ENCODE data around the gene SREBF1. TPM values are rescaled to one million over a fixed set of nuclear protein-coding genes. Genes with fewer than 3 reads are reported as not detected.

The SREBF1 gene
- total and polyA plus RNA-seq, 7 experiments from 2014 or later: 22.4 to 281 (median 41.3) TPM

- intact Hi-C loops (cut with micrococcal nuclease): loop anchor here (1.0 to 10.0 kb wide), 6 partner anchors 9 to 248 kb away; partner anchors contain the start of genes DRC3 (in 2 of the 2), PEMT (in 2 of the 2) and TOM1L2 (in 2 of the 2)
- Mint-ChIP-seq H3K27ac (peak overlapping the region; percentile 83 to 98 (median 97)), H3K27me3 (no peaks in the 10 kb centered on the region), H3K36me3 (peaks cover 0 to under 1% (median 0%) of the 10 kb centered on the region in 5 donors), H3K4me1 (peaks cover 23 to 54% (median 46%) of the 10 kb centered on the region in 7 donors), H3K9me3 (peaks cover 0 to 5% (median 0%) of the 10 kb centered on the region in 11 donors), H3K4me3 (peak overlapping the region; percentile 70 to 95 (median 88))
- peak overlapping the region; percentile 51 for H3K4me3 ChIP-seq (ENCODE audit: low read length)
- POLR2A ChIA-PET: interaction anchor here (0.7 to 5.6 kb wide), 10 partner anchors 8 to 149 kb away, joined by 3 to 66 read pairs (median 4); no protein-coding TSS in a partner anchor
- no peaks in the 10 kb centered on the region for H3K9me3 ChIP-seq (ENCODE audit: control insufficient read depth in 2 of 3, low read length in 3 of 3)
- CTCF ChIA-PET: interaction anchor here (0.9 to 1.0 kb wide), 2 partner anchors 20 to 27 kb away, joined by 4 read pairs; no protein-coding TSS in a partner anchor
- H3K4me1 ChIP-seq (ENCODE audit: control insufficient read depth in 2 of 2, insufficient read depth in 2 of 2, low read length in 2 of 2): peaks cover 17 to 35% of the 10 kb centered on the region in 2 donors
- peak overlapping the region; percentile 90 for H3K27ac ChIP-seq (ENCODE audit: low read depth, low read length)
- H3K36me3 ChIP-seq (ENCODE audit: control insufficient read depth in 2 of 3, insufficient read depth in 3 of 3, low read length in 3 of 3): peaks cover 0 to 4% (median 0%) of the 10 kb centered on the region in 3 experiments
- ATAC-seq (peak; percentile 78), DNase-seq (peak; percentile 64 to 90 (median 76))
- no peaks in the 10 kb centered on the region for H3K27me3 ChIP-seq (ENCODE audit: control insufficient read depth in 2 of 2, insufficient read depth in 2 of 2, low read length in 2 of 2)
Observed at GRCh38 chr17:17839791-17840707, 3.3 kb upstream of the SREBF1 start.

DNA sequence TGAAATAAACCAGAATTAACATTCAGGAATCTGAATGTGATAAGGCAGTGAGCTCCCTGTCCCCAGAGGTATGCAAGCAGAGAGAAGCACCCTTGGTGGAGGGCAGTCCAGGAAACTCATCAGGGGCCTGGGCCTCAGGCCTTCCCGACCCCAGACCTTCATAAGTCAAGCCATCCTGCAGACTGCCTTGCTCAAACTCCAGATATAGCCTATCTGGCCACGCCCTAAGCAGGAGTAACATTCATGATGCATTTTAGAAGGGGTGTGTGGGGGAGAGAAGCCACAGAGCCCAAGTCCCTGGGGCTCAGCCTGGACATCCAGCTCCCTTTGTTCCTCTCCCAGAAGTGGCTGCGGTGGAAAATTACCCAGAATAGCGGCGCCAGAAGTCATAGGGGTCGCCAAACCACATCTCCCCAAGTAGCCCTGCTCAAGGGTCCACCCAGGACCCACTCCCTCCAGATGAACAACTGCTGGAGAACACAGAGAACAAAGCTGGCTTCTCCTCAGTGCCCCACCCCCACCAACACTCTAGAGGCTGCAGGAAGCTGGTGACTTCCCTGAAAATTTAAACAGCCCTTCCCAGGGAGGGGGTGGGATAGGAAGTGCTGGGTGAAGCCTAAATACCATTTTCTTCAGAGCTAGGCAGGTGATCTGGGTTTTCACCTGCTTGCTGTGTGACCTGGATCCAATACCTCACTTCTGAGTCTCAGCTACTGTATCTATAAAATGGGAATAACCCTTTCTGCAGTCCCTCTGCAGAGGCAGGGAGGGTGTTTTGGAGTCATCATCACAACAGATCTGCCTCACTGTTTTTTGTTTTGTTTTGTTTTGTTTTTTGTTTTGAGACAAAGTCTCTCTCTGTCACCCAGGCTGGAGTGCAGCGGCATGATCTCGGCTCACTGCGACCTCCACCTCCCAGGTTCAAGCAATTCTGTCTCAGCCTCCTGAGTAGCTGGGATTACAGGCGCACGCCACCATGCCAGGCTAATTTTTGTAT lies 1.5 kb upstream of the SREBF1 start:
- peaks cover 0 to 4% (median 0%) of the 10 kb centered on the region in 3 experiments for H3K36me3 ChIP-seq (ENCODE audit: control insufficient read depth in 2 of 3, insufficient read depth in 3 of 3, low read length in 3 of 3)
- H3K27ac ChIP-seq (ENCODE audit: low read depth, low read length): peak overlapping the region; percentile 99
- DNase-seq (peak in 1 of 9 donors; percentile 42), ATAC-seq (no peak)
- Mint-ChIP-seq H3K36me3 (peaks cover 0 to 11% (median 0%) of the 10 kb centered on the region in 5 donors), H3K9me3 (peaks cover 0 to 5% (median 0%) of the 10 kb centered on the region in 11 donors), H3K4me3 (peak overlapping the region; percentile 47 to 95 (median 90)), H3K4me1 (peaks cover 40 to 71% (median 64%) of the 10 kb centered on the region in 7 donors), H3K27ac (peak overlapping the region; percentile 77 to 98 (median 97)), H3K27me3 (no peaks in the 10 kb centered on the region)
- ChIA-PET POLR2A (interaction anchor here (0.9 to 5.6 kb wide), 9 partner anchors 8 to 26 kb away, joined by 3 to 66 read pairs (median 5); no protein-coding TSS in a partner anchor), CTCF (interaction anchor here (0.9 to 1.5 kb wide), 4 partner anchors 10 to 195 kb away, joined by 3 to 5 read pairs (median 4); no protein-coding TSS in a partner anchor)
- no peaks in the 10 kb centered on the region for H3K27me3 ChIP-seq (ENCODE audit: control insufficient read depth in 2 of 2, insufficient read depth in 2 of 2, low read length in 2 of 2)
- intact Hi-C loops (cut with micrococcal nuclease): loop anchor here (2.0 to 10.0 kb wide), 4 partner anchors 45 to 243 kb away; partner anchors contain the start of genes DRC3 (in 1 of the 2), PEMT (in 1 of the 2) and TOM1L2 (in 1 of the 2)
- H3K9me3 ChIP-seq (ENCODE audit: control insufficient read depth in 2 of 3, low read length in 3 of 3): no peaks in the 10 kb centered on the region
- H3K4me3 ChIP-seq (ENCODE audit: low read length): no peak overlapping the region
- H3K4me1 ChIP-seq (ENCODE audit: control insufficient read depth in 2 of 2, insufficient read depth in 2 of 2, low read length in 2 of 2): peaks cover 18 to 50% of the 10 kb centered on the region in 2 donors

- intact Hi-C loops (cut with micrococcal nuclease): loop anchor here (2.0 to 10.0 kb wide), 4 partner anchors 45 to 243 kb away; partner anchors contain the start of genes DRC3 (in 1 of the 2), PEMT (in 1 of the 2) and TOM1L2 (in 1 of the 2)
- DNase-seq (no peak), ATAC-seq (no peak)
- Mint-ChIP-seq H3K27ac (peak overlapping the region; percentile 94 to 98 (median 97)), H3K36me3 (peaks cover 0 to 12% (median 0%) of the 10 kb centered on the region in 5 donors), H3K4me1 (peaks cover 42 to 73% (median 66%) of the 10 kb centered on the region in 7 donors), H3K4me3 (peak overlapping the region; percentile 85 to 95 (median 90)), H3K9me3 (peaks cover 0 to 5% (median 0%) of the 10 kb centered on the region in 11 donors), H3K27me3 (no peaks in the 10 kb centered on the region)
- peaks cover 0 to 4% (median 0%) of the 10 kb centered on the region in 3 experiments for H3K36me3 ChIP-seq (ENCODE audit: control insufficient read depth in 2 of 3, insufficient read depth in 3 of 3, low read length in 3 of 3)
- H3K4me1 ChIP-seq (ENCODE audit: control insufficient read depth in 2 of 2, insufficient read depth in 2 of 2, low read length in 2 of 2): peaks cover 18 to 51% of the 10 kb centered on the region in 2 donors
- H3K27me3 ChIP-seq (ENCODE audit: control insufficient read depth in 2 of 2, insufficient read depth in 2 of 2, low read length in 2 of 2): no peaks in the 10 kb centered on the region
- POLR2A ChIA-PET: interaction anchor here (1.1 to 5.6 kb wide), 6 partner anchors 10 to 25 kb away, joined by 3 to 66 read pairs (median 5); no protein-coding TSS in a partner anchor
- CTCF ChIA-PET: interaction anchor here (1.3 kb wide), 1 partner anchor 87 kb away, joined by 3 read pairs; no protein-coding TSS in a partner anchor
- peak overlapping the region; percentile 99 for H3K27ac ChIP-seq (ENCODE audit: low read depth, low read length)
- H3K4me3 ChIP-seq (ENCODE audit: low read length): peak overlapping the region; percentile 86
- H3K9me3 ChIP-seq (ENCODE audit: control insufficient read depth in 2 of 3, low read length in 3 of 3): no peaks in the 10 kb centered on the region
Observed at GRCh38 chr17:17837380-17837821, 615 bp upstream of the SREBF1 start.

DNA sequence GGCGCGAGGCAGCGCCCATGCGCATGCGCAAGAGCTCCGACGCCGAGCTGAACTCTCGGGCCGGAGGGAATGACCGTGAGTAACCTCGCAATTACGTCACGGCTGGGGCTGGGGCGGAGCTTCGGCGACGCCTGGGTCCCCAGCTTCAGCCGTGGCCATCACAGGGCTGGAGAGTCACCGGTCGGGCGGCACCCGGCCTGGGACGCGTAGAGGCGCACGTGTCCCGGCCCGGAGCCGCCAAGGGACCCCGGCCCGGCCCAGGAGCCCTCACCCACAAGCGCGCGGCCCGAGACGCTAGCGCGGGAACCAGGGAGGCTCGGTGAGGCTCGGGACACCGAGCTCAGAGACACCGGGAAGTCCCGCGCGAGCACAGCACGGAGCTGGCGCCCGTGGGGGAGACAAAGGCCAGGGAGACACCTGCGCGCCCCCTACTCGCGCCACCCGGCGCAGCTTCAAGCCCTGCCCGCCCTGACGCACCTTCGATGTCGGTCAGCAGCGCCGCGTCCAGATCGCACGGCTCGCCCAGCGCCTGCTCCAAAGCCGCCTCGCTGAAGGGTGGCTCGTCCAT lies 452 bp downstream of the SREBF1 start:
- H3K27me3 Mint-ChIP-seq: no peaks in the 10 kb centered on the region
- peak; percentile 85 for ATAC-seq
- intact Hi-C loops (cut with micrococcal nuclease): loop anchor here (1.0 to 10.0 kb wide), 12 partner anchors 13 to 347 kb away; partner anchors contain the start of genes DRC3 (in 2 of the 2), TOM1L2 (in 2 of the 2), ALKBH5 (in 1 of the 2) and ATPAF2 (in 1 of the 2)
- Histone ChIP-seq H3K4me1 (ENCODE audit: control insufficient read depth in 2 of 2, insufficient read depth in 2 of 2, low read length in 2 of 2) (peaks cover 18 to 60% of the 10 kb centered on the region in 2 donors), H3K9me3 (ENCODE audit: control insufficient read depth in 2 of 3, low read length in 3 of 3) (no peaks in the 10 kb centered on the region), H3K4me3 (ENCODE audit: low read length) (peak overlapping the region; percentile 86), H3K27me3 (ENCODE audit: control insufficient read depth in 2 of 2, insufficient read depth in 2 of 2, low read length in 2 of 2) (no peaks in the 10 kb centered on the region), H3K36me3 (ENCODE audit: control insufficient read depth in 2 of 3, insufficient read depth in 3 of 3, low read length in 3 of 3) (peaks cover 0 to 14% (median 0%) of the 10 kb centered on the region in 3 experiments), H3K27ac (ENCODE audit: low read depth, low read length) (peak overlapping the region; percentile 99)
- peak overlapping the region; percentile 94 to 99 (median 98) for H3K27ac Mint-ChIP-seq
- H3K4me3 Mint-ChIP-seq: peak overlapping the region; percentile 85 to 95 (median 90)
- H3K9me3 Mint-ChIP-seq: peaks cover 0 to 5% (median 0%) of the 10 kb centered on the region in 11 donors
- H3K36me3 Mint-ChIP-seq: peaks cover 0 to 16% (median 0%) of the 10 kb centered on the region in 5 donors
- peak; percentile 93 to 99 (median 97) for DNase-seq
- ChIA-PET POLR2A (interaction anchor here (0.7 to 5.6 kb wide), 18 partner anchors 9 to 1562 kb away, joined by 3 to 66 read pairs (median 4); partner anchors contain the start of genes ATPAF2, DRC3, GID4 and TOM1L2), CTCF (interaction anchor here (0.7 to 1.8 kb wide), 9 partner anchors 9 to 86 kb away, joined by 3 to 13 read pairs (median 4); no protein-coding TSS in a partner anchor)
- H3K4me1 Mint-ChIP-seq: peaks cover 46 to 79% (median 75%) of the 10 kb centered on the region in 7 donors

Data from naive thymus-derived CD4-positive, alpha-beta T cell (primary cell).